SK-N-SH treated with all-trans-retinoic acid at 6 μM for 48 hours (cell line): ENCODE measurements around the gene CLSTN3.
"Not testable (repeated sequence)": the region's sequence is repeated elsewhere in the genome, so short reads cannot be mapped to it uniquely, and the experiment has no call there.

Experiments used
- ATAC-seq: fragments of 200-7000 bp; cut with Tn5 transposase; 3 replicates; pipeline ENCODE4 v1.9.1; 2020; ENCODE audit warnings: mild to moderate bottlenecking, moderate library complexity
- ARNTL ChIP-seq: fragments of 450-650 bp; formaldehyde crosslinking; IDR thresholded peaks from 2 replicates; pipeline ENCODE4 v1.5.0; 2020; ENCODE audit warnings: low read depth, mild to moderate bottlenecking, moderate library complexity, borderline replicate concordance
- BACH2 ChIP-seq: fragments of 250-450 bp; sonication (Bioruptor Pico); IDR thresholded peaks from 2 replicates; pipeline ENCODE4 v1.9.0; 2021; ENCODE audit warnings: mild to moderate bottlenecking, borderline replicate concordance
- ESRRG ChIP-seq: fragments of 250-450 bp; sonication (Bioruptor Pico); IDR thresholded peaks from 2 replicates; pipeline ENCODE4 v1.6.1; 2021; ENCODE audit warnings: mild to moderate bottlenecking
- GLIS3 ChIP-seq: fragments of 250-450 bp; sonication (Bioruptor Pico); IDR thresholded peaks from 2 replicates; pipeline ENCODE4 v1.5.0; 2020; ENCODE audit warnings: mild to moderate bottlenecking, moderate library complexity
- ISL1 ChIP-seq: fragments of 250-450 bp; sonication (Bioruptor Pico); IDR thresholded peaks from 2 replicates; pipeline ENCODE4 v2.1.2; 2022; ENCODE audit warnings: mild to moderate bottlenecking, moderate library complexity
- OSR1 ChIP-seq: fragments of 250-450 bp; sonication (Bioruptor Pico); IDR thresholded peaks from 2 replicates; pipeline ENCODE4 v1.8.0; 2022; ENCODE audit warnings: moderate library complexity, mild to moderate bottlenecking, inconsistent platforms
- POU6F1 ChIP-seq: fragments of 250-450 bp; sonication (Bioruptor Pico); IDR thresholded peaks from 2 replicates; pipeline ENCODE4 v1.8.0; 2021; ENCODE audit warnings: low read depth, mild to moderate bottlenecking, moderate library complexity, borderline replicate concordance
- PPARA ChIP-seq: fragments of 250-450 bp; sonication (Bioruptor Pico); IDR thresholded peaks from 2 replicates; pipeline ENCODE4 v1.5.0; 2020; ENCODE audit warnings: mild to moderate bottlenecking, borderline replicate concordance
- RARB ChIP-seq: fragments of 250-450 bp; sonication (Bioruptor Pico); IDR thresholded peaks from 2 replicates; pipeline ENCODE4 v1.8.0; 2021; ENCODE audit warnings: mild to moderate bottlenecking, moderate library complexity
- SNAI2 ChIP-seq: fragments of 250-450 bp; sonication (Bioruptor Pico); IDR thresholded peaks from 2 replicates; pipeline ENCODE4 v1.5.0; 2020; ENCODE audit warnings: mild to moderate bottlenecking, moderate library complexity
- TCF4 ChIP-seq: fragments of 250-450 bp; sonication (Bioruptor Pico); IDR thresholded peaks from 2 replicates; pipeline ENCODE4 v1.8.0; 2021; ENCODE audit warnings: mild to moderate bottlenecking, moderate library complexity, borderline replicate concordance
- TOX ChIP-seq: fragments of 250-450 bp; sonication (Bioruptor Pico); IDR thresholded peaks from 2 replicates; pipeline ENCODE4 v1.8.0; 2021; ENCODE audit warnings: mild to moderate bottlenecking, moderate library complexity, borderline replicate concordance
- ZC3H10 ChIP-seq: fragments of 250-450 bp; sonication (Bioruptor Pico); IDR thresholded peaks from 2 replicates; pipeline ENCODE4 v1.5.1; 2021; ENCODE audit warnings: mild to moderate bottlenecking, moderate library complexity
- ZFP3 ChIP-seq: fragments of 250-450 bp; sonication (Bioruptor Pico); IDR thresholded peaks from 2 replicates; pipeline ENCODE4 v1.5.0; 2020; ENCODE audit warnings: mild to moderate bottlenecking, moderate library complexity
- ZFP30 ChIP-seq: fragments of 450-650 bp; formaldehyde crosslinking; IDR thresholded peaks from 2 replicates; pipeline ENCODE4 v1.5.0; 2022; ENCODE audit warnings: mild to moderate bottlenecking, moderate library complexity
- ZNF565 ChIP-seq: fragments of 450-650 bp; formaldehyde crosslinking; conservative IDR thresholded peaks from 2 replicates; pipeline ENCODE4 v1.5.0; 2020; ENCODE audit warnings: low read depth, mild to moderate bottlenecking, moderate library complexity
- ZNF70 ChIP-seq: fragments of 450-650 bp; formaldehyde crosslinking; IDR thresholded peaks from 2 replicates; pipeline ENCODE4 v1.5.0; 2020; ENCODE audit warnings: mild to moderate bottlenecking, moderate library complexity
- ZNF8 ChIP-seq: fragments of 450-650 bp; formaldehyde crosslinking; IDR thresholded peaks from 2 replicates; pipeline ENCODE4 v1.5.0; 2020; ENCODE audit warnings: mild to moderate bottlenecking, moderate library complexity
- TF ChIP-seq, protein P1 (sequence below): fragments of 250-450 bp; sonication (Bioruptor Pico); IDR thresholded peaks from 2 replicates; pipeline ENCODE4 v1.5.1; 2021; ENCODE audit warnings: mild to moderate bottlenecking, moderate library complexity
- TF ChIP-seq, protein P2 (sequence below): fragments of 250-450 bp; sonication (Bioruptor Pico); IDR thresholded peaks from 2 replicates; pipeline ENCODE4 v1.5.0; 2020; ENCODE audit warnings: mild to moderate bottlenecking, moderate library complexity
- TF ChIP-seq, protein P3 (sequence below): fragments of 250-450 bp; sonication (Bioruptor Pico); IDR thresholded peaks from 2 replicates; pipeline ENCODE4 v1.8.0; 2020; ENCODE audit warnings: mild to moderate bottlenecking, moderate library complexity, borderline replicate concordance
- TF ChIP-seq, protein P4 (sequence below): fragments of 250-450 bp; sonication (Bioruptor Pico); IDR thresholded peaks from 2 replicates; pipeline ENCODE4 v1.5.1; 2020; ENCODE audit warnings: low read depth, mild to moderate bottlenecking, moderate library complexity

Gene CLSTN3

DNA sequence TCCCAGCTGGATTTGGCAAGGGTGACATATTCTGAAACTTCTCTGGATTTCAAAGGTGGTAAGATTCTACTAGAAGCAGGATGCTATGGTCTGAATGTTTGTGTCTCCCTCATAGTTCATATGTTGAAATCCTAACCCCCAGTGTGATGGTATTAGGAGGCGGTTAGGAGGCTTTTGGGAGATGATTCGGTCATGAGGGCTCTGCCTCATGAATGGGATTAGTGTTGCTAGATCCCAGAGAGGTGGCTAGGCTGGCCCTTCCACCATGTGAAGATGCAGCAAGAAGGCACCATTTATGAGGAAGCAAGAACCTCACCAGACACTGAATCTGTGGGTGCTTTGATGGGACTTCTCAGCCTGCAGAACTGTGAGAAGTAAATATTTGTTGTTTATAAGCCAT lies 48.3 kb downstream of the CLSTN3 start:
- no peak for ATAC-seq
- TF ChIP-seq ZFP30 (CRISPR knock-in tag): no peak
- no peak for TF ChIP-seq BACH2 (CRISPR knock-in tag)
- TF ChIP-seq ZFP3: no peak
- no peak for TF ChIP-seq ZC3H10 (CRISPR knock-in tag)
- no peak for TF ChIP-seq ISL1 (CRISPR knock-in tag)
- TF ChIP-seq, protein P1, sequence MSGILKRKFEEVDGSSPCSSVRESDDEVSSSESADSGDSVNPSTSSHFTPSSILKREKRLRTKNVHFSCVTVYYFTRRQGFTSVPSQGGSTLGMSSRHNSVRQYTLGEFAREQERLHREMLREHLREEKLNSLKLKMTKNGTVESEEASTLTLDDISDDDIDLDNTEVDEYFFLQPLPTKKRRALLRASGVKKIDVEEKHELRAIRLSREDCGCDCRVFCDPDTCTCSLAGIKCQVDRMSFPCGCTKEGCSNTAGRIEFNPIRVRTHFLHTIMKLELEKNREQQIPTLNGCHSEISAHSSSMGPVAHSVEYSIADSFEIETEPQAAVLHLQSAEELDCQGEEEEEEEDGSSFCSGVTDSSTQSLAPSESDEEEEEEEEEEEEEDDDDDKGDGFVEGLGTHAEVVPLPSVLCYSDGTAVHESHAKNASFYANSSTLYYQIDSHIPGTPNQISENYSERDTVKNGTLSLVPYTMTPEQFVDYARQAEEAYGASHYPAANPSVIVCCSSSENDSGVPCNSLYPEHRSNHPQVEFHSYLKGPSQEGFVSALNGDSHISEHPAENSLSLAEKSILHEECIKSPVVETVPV: no peak
- TF ChIP-seq ESRRG (CRISPR knock-in tag): no peak
- TF ChIP-seq, protein P2, sequence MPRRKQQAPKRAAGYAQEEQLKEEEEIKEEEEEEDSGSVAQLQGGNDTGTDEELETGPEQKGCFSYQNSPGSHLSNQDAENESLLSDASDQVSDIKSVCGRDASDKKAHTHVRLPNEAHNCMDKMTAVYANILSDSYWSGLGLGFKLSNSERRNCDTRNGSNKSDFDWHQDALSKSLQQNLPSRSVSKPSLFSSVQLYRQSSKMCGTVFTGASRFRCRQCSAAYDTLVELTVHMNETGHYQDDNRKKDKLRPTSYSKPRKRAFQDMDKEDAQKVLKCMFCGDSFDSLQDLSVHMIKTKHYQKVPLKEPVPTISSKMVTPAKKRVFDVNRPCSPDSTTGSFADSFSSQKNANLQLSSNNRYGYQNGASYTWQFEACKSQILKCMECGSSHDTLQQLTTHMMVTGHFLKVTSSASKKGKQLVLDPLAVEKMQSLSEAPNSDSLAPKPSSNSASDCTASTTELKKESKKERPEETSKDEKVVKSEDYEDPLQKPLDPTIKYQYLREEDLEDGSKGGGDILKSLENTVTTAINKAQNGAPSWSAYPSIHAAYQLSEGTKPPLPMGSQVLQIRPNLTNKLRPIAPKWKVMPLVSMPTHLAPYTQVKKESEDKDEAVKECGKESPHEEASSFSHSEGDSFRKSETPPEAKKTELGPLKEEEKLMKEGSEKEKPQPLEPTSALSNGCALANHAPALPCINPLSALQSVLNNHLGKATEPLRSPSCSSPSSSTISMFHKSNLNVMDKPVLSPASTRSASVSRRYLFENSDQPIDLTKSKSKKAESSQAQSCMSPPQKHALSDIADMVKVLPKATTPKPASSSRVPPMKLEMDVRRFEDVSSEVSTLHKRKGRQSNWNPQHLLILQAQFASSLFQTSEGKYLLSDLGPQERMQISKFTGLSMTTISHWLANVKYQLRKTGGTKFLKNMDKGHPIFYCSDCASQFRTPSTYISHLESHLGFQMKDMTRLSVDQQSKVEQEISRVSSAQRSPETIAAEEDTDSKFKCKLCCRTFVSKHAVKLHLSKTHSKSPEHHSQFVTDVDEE: no peak
- TF ChIP-seq, protein P3, sequence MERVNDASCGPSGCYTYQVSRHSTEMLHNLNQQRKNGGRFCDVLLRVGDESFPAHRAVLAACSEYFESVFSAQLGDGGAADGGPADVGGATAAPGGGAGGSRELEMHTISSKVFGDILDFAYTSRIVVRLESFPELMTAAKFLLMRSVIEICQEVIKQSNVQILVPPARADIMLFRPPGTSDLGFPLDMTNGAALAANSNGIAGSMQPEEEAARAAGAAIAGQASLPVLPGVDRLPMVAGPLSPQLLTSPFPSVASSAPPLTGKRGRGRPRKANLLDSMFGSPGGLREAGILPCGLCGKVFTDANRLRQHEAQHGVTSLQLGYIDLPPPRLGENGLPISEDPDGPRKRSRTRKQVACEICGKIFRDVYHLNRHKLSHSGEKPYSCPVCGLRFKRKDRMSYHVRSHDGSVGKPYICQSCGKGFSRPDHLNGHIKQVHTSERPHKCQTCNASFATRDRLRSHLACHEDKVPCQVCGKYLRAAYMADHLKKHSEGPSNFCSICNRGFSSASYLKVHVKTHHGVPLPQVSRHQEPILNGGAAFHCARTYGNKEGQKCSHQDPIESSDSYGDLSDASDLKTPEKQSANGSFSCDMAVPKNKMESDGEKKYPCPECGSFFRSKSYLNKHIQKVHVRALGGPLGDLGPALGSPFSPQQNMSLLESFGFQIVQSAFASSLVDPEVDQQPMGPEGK (CRISPR knock-in tag): no peak
- TF ChIP-seq TOX (CRISPR knock-in tag): no peak
- TF ChIP-seq ARNTL (CRISPR knock-in tag): no peak
- TF ChIP-seq ZNF70 (CRISPR knock-in tag): no peak
- no peak for TF ChIP-seq POU6F1 (CRISPR knock-in tag)
- TF ChIP-seq ZNF8 (CRISPR knock-in tag): no peak
- TF ChIP-seq RARB (CRISPR knock-in tag): no peak
- no peak for TF ChIP-seq TCF4 (CRISPR knock-in tag)
- TF ChIP-seq ZNF565 (CRISPR knock-in tag): no peak
- TF ChIP-seq, protein P4, sequence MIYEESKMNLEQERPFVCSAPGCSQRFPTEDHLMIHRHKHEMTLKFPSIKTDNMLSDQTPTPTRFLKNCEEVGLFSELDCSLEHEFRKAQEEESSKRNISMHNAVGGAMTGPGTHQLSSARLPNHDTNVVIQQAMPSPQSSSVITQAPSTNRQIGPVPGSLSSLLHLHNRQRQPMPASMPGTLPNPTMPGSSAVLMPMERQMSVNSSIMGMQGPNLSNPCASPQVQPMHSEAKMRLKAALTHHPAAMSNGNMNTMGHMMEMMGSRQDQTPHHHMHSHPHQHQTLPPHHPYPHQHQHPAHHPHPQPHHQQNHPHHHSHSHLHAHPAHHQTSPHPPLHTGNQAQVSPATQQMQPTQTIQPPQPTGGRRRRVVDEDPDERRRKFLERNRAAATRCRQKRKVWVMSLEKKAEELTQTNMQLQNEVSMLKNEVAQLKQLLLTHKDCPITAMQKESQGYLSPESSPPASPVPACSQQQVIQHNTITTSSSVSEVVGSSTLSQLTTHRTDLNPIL: no peak
- TF ChIP-seq GLIS3 (CRISPR knock-in tag): no peak
- TF ChIP-seq, all 23 proteins: peak for 0

GRCh38 chr12:7180685-7181084 lies 50.5 kb downstream of the CLSTN3 start:
- TF ChIP-seq ISL1 (CRISPR knock-in tag) (no peak), ZNF70 (CRISPR knock-in tag) (no peak), GLIS3 (CRISPR knock-in tag) (no peak), ZNF8 (CRISPR knock-in tag) (no peak), RARB (CRISPR knock-in tag) (no peak), OSR1 (CRISPR knock-in tag) (no peak), ZFP3 (no peak), TCF4 (CRISPR knock-in tag) (no peak), SNAI2 (CRISPR knock-in tag) (no peak), BACH2 (CRISPR knock-in tag) (no peak), ZFP30 (CRISPR knock-in tag) (no peak), ZNF565 (CRISPR knock-in tag) (no peak), PPARA (no peak), ARNTL (CRISPR knock-in tag) (no peak)
- TF ChIP-seq, protein P2: no peak
- TF ChIP-seq, protein P3 (CRISPR knock-in tag): no peak
- TF ChIP-seq, protein P1: no peak
- no peak for ATAC-seq

GRCh38 chr12:7186058-7186457 lies 55.9 kb downstream of the CLSTN3 start:
- ATAC-seq: not testable (repeated sequence)
